Tibial nerve (tissue), 4 donors: ENCODE data around the gene LHFPL3.

Source experiments
- EP300 ChIP-seq, 2 donors: sonication (generic); formaldehyde crosslinking; IDR thresholded peaks; one replicate each; pipeline ENCODE4 v1.6.1; 2017; ENCODE audit warnings: antibody characterized with exemption in 2 of 2, mild to moderate bottlenecking in 1 of 2
- TF ChIP-seq, protein P1 (sequence below), 5 experiments: fragments of 200-600 bp in 3 of 5; fragments of 450-650 bp in 2 of 5; sonication (generic) in 3 of 5; IDR thresholded peaks; one replicate each; pipeline ENCODE4 v1.5.1; 2016 to 2019; ENCODE audit warnings: antibody characterized with exemption in 5 of 5, mild to moderate bottlenecking in 3 of 5, moderate library complexity in 2 of 5

DNA sequence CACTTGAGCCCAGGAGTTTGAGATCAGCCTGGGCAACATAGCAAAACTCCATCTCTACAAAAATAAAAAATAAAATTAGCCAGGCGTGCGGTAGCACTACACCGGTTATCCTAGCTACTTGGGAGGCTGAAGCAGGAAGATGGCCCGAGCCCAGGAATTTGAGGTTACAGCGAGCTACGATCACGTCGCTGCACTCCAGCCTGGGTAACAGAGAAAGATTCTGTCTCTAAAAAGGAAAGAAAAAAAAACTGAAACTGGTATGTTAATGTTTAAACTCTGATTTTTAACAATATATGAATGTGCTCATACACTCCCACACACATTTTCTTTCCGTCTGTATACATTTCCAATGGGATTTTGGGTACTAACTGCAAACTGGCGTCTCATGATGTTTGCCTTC lies 545.0 kb downstream of the LHFPL3 start:
- no peak for TF ChIP-seq EP300 (IDR thresholded peaks at IDR 0.05)
- TF ChIP-seq, protein P1, sequence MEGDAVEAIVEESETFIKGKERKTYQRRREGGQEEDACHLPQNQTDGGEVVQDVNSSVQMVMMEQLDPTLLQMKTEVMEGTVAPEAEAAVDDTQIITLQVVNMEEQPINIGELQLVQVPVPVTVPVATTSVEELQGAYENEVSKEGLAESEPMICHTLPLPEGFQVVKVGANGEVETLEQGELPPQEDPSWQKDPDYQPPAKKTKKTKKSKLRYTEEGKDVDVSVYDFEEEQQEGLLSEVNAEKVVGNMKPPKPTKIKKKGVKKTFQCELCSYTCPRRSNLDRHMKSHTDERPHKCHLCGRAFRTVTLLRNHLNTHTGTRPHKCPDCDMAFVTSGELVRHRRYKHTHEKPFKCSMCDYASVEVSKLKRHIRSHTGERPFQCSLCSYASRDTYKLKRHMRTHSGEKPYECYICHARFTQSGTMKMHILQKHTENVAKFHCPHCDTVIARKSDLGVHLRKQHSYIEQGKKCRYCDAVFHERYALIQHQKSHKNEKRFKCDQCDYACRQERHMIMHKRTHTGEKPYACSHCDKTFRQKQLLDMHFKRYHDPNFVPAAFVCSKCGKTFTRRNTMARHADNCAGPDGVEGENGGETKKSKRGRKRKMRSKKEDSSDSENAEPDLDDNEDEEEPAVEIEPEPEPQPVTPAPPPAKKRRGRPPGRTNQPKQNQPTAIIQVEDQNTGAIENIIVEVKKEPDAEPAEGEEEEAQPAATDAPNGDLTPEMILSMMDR (IDR thresholded peaks at IDR 0.05): no peak
